DOHH2 (cell line): ENCODE measurements around the gene FTO.

Experiments
- EZH2phosphoT487 ChIP-seq: fragments of 200-600 bp; sonication (generic); IDR thresholded peaks from 2 replicates; pipeline ENCODE4 v1.6.1; 2017; ENCODE audit warnings: borderline replicate concordance, mild to moderate bottlenecking, antibody characterized with exemption, low read length, moderate library complexity, mixed read lengths
- TF ChIP-seq, protein P1 (sequence below): fragments of 200-600 bp; sonication (generic); IDR thresholded peaks from one replicate; pipeline ENCODE4 v1.5.1; 2014; ENCODE audit warnings: antibody characterized with exemption, mild to moderate bottlenecking, low read depth, low read length; ENCODE audit not compliant: poor library complexity, severe bottlenecking

DNA sequence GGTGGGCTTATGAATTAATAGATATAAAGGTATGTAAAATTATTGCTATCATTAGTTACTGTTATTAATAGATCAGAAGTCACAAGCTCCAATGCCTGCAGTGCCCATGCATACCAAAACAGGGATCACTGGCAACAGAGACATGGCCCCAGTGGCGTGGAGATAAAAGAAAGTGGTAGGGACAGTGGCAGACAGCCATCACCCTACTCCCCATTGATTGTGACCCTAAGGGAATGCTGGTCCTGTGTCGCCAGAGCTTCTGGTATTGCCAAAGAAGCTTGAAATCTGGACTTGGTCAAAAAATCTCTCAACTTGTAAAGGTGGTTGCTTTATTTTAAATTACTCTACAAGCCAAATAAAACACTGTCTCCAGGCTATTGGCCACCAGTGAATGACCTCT, 303.5 kb downstream of the FTO start:
- TF ChIP-seq, protein P1, sequence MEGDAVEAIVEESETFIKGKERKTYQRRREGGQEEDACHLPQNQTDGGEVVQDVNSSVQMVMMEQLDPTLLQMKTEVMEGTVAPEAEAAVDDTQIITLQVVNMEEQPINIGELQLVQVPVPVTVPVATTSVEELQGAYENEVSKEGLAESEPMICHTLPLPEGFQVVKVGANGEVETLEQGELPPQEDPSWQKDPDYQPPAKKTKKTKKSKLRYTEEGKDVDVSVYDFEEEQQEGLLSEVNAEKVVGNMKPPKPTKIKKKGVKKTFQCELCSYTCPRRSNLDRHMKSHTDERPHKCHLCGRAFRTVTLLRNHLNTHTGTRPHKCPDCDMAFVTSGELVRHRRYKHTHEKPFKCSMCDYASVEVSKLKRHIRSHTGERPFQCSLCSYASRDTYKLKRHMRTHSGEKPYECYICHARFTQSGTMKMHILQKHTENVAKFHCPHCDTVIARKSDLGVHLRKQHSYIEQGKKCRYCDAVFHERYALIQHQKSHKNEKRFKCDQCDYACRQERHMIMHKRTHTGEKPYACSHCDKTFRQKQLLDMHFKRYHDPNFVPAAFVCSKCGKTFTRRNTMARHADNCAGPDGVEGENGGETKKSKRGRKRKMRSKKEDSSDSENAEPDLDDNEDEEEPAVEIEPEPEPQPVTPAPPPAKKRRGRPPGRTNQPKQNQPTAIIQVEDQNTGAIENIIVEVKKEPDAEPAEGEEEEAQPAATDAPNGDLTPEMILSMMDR, result no peak
- no peak for TF ChIP-seq EZH2phosphoT487
